ENCODE data around the gene BAG5.

DNA sequence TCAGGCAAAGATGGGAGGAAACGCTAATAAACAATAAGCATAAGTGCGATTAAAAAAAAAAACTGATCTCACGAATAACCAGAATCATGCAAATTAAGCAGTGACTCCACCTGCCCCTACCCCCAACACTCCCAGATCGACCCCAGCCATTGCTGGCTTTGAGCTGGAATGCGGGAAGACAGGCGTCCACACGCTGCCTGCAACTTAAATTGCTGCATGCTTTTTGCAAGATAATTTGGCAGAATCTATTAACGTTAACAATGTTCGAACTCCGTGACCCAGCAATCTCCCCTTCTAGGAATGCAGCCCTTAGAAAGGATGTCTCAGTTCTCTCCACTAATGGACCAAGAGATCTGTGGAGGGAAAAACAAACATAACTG is 38.9 kb downstream of the BAG5 start:
- TF ChIP-seq, protein P1, sequence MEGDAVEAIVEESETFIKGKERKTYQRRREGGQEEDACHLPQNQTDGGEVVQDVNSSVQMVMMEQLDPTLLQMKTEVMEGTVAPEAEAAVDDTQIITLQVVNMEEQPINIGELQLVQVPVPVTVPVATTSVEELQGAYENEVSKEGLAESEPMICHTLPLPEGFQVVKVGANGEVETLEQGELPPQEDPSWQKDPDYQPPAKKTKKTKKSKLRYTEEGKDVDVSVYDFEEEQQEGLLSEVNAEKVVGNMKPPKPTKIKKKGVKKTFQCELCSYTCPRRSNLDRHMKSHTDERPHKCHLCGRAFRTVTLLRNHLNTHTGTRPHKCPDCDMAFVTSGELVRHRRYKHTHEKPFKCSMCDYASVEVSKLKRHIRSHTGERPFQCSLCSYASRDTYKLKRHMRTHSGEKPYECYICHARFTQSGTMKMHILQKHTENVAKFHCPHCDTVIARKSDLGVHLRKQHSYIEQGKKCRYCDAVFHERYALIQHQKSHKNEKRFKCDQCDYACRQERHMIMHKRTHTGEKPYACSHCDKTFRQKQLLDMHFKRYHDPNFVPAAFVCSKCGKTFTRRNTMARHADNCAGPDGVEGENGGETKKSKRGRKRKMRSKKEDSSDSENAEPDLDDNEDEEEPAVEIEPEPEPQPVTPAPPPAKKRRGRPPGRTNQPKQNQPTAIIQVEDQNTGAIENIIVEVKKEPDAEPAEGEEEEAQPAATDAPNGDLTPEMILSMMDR (IDR thresholded peaks at IDR 0.05), result no peak
- no peak for TF ChIP-seq POLR2A (IDR thresholded peaks at IDR 0.05)
